Measurements from ENCODE around the gene MAU2. TPM values are rescaled to one million over a fixed set of nuclear protein-coding genes. Genes with fewer than 3 reads are reported as not detected.
"Not testable (repeated sequence)": the region's sequence is repeated elsewhere in the genome, so short reads cannot be mapped to it uniquely, and the experiment has no call there.

Gene MAU2
- total RNA-seq, 1 donor from 2014 or later, result 40.8 TPM

DNA sequence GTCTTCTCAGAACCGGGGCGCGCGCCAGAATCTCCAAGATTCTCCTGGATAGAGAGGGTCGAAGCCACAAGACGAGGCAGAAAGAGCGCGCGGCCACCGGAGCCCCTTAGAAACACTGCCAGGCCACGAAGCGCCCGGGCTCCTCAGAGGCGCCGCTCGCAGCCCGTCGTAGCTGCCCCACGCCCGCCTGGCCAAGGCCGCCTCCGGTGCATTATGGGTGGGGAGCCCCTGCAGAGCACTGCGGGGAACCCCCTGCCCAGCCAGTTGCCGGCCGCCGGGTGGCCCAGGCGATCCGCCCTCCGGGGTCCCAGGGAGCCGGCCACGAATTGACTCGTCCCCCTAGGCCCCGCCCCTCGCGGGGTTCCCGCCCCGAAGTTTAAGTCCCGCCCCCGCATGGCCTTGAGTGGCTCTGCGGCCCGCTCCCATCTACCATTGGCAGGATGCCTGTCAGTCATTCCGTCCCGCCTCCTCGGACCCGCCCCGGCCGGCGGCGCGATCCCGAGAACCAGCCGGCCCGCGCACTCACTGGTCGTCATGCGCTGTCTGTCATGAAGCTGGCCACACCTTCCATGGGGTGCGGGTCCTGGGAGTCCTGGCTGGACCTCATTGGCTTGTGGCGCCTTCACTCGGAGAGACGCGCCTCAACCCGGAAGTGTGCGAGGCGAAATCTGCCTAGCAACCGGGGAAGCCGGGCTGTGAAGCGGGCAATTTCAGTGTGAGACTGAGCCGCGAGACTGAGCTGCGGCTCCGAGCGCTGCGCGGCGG is 64.7 kb downstream of the MAU2 start:
- peak; percentile 100 for DNase-seq

DNA sequence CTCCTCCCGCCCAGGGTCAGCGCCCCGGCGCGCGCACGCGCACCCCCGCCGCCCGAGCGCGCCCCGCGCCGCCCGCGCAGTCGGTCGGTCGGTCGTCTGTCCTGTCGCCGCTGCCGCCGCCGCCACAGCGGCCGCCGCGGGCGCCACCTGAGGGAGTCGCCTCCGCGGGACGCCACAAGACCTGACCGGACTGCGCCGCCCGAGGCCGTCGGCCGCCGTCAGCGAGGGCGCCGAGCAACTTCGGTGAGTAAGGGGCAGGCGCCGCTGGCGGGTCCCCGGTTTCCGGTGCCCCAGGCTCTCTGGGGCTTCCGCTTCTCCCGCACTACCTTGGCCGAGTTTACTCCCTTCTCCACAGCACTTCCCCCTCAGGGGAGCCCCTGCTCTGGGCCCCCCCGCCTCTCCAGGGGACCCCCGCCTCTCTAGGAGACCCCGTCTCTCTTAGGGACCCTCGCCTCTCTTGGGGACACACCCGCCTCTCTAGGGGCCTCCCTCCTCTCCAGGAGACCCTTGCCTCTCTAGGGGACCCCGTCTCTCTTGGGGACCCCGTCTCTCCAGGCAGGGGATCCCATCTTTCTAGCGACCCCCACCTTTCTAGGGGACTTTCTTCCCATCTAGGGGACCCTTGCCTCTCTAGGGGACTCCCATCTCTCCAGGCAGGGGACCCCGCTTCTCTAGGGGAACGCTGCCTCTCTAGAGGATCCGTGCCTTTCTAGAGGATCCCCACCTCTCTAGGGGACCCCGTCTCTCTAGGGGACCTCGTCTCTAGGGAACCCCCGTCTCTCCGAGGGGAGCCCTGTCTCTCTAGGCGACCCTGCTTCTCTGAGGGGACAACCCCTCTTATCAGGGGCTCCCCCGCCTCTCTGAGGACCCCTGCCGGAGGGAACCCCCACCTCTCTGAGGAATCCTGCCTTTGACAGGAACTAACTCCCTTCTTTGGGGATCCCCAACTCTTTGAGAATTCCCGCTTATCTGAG is 65.6 kb downstream of the MAU2 start:
- no peak for DNase-seq

DNA sequence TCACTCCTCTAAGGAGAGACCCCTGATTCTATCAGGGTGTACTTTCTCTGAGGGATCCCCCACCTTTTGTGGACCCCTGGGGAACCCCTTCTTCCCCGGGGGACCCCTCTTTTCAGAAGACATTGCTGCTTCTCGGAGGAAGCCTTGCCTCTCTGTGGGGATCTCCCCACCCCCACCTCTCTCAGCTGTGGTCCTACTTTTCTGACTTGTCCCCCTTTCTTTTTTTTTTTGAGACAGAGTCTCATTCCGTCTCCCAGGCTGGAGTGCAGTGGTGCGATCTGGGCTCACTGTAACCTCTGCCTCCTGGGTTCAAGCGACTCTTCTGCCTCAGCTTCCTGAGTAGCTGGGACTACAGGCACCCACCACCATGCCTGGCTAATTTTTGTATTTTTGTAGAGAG is 66.5 kb downstream of the MAU2 start:
- no peak for DNase-seq

DNA sequence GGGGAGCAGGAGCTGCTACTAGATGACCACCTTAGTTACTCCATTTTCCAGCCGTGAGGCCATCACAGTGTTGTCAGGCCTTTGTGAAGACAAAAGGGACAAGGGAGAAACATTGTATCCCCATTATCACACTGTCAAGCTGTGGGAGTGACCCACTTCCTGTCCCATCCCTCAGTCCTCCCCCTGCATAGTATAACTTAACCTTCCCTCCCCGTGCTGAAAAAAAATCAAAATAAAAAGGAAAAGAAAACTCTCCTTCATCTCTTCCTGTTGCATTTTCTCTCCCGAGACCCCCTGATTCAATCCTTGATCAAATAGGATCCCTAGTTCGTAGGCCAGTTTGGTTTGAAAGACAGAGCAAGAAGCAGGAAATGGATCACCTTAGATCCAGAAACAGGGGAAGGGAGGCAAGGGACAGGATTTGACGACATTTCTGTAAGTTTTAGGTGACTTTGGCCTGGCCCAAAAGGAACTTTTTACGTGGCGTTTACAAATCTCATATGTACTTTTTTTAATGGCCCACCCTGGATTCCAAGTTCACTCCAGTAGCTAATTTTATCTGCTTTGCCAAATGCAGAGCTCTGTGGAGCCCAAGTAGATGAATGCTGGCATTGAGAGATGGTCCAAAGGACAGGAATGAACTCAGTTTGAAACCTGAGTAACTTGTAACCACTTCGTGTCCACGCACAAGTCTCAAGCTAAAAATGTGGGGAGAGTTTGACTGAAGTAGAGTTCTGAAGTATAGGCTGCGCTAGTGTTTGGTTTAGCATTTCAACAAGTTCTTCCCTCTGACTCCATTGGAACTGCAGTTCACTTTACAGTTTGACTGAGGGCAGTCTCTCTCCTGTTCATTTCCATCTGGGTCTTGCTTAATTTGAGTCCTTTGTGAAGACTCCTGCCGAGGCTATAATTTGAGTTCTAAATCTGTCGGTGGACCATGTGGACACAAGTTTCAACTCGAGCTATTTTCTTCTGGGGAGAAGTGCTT is 68.2 kb downstream of the MAU2 start:
- no peak for DNase-seq

GRCh38 chr19:19389683-19390082 is 69.1 kb downstream of the MAU2 start:
- DNase-seq, result not testable (repeated sequence)

DNA sequence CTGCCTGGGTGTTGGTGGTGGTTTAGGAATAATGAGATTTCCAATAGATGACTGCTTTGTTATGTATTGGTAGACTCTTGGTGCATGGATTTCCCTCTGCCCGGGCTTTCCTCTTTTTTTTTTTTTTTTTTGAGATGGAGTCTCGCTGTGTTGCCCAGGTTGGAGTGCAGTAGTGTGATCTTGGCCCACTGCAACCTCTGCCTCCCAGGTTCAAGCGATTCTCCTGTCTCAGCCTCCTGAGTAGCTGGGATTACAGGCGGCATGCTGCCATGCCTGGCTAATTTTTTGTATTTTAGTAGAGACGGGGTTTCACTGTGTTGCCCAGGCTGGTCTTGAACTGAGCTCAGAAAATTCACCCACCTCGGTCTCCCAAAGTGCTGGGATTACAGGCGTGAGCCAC is 73.7 kb downstream of the MAU2 start:
- DNase-seq, result not testable (repeated sequence)

DNA sequence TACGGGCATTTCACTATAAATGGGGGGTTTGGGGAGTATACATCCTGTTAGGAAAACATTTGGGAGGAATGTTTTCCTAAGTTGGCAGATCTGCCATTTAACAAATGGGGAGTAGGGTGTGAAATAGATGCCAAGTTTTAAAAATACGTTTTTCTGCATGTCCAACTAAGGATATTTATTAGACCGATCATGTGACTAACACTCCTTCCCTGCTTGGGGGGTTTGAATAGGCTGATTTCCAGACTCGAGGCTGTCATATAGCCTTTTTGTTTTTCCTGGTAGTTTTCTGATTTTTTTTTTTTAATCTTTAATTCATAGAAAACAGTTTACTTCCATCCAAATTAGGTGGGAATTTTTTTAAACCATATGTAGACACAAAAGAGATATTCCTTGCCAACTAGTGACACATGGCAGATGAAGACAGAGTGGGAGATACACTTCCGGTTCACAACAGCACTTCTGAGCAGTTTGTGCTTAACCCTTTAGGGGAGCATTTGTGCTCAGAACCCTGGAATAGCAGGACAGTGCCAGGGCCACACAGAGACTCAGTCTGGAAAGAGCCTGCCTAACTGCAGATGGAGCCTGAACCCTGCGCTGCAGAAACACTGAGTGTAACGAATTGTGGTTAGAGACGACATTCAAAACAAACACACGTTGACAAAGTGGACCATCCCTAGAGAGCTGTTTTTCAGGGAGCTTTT is 79.3 kb downstream of the MAU2 start:
- peak; percentile 54 for DNase-seq

- no peak for DNase-seq
Observed at GRCh38 chr19:19402656-19403372, 82.2 kb downstream of the MAU2 start.

DNA sequence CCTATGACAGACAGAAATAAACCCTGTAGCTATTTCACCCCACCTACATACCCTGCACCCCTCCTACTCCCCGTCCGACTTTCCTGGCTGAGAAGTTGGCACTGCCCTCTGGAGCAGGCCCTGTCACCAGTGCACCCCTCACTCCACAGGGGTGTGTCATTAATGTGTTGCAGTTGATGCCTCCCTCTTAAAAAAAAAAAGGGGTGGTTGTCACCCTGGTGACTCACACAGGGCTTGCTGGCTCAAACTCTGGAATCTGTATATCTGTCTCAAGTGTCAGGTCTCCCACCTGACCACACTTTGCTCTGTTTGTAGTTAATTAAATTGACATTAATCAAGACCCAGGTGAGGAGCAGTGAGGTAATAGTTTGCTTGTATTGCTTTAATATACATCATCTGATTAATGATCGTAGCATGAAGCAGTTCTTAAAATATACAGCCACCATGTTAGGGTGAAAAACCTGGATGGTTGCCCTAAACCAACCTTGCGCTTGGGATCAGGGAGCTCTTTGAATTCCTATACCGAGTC is 82.8 kb downstream of the MAU2 start:
- no peak for DNase-seq

DNA sequence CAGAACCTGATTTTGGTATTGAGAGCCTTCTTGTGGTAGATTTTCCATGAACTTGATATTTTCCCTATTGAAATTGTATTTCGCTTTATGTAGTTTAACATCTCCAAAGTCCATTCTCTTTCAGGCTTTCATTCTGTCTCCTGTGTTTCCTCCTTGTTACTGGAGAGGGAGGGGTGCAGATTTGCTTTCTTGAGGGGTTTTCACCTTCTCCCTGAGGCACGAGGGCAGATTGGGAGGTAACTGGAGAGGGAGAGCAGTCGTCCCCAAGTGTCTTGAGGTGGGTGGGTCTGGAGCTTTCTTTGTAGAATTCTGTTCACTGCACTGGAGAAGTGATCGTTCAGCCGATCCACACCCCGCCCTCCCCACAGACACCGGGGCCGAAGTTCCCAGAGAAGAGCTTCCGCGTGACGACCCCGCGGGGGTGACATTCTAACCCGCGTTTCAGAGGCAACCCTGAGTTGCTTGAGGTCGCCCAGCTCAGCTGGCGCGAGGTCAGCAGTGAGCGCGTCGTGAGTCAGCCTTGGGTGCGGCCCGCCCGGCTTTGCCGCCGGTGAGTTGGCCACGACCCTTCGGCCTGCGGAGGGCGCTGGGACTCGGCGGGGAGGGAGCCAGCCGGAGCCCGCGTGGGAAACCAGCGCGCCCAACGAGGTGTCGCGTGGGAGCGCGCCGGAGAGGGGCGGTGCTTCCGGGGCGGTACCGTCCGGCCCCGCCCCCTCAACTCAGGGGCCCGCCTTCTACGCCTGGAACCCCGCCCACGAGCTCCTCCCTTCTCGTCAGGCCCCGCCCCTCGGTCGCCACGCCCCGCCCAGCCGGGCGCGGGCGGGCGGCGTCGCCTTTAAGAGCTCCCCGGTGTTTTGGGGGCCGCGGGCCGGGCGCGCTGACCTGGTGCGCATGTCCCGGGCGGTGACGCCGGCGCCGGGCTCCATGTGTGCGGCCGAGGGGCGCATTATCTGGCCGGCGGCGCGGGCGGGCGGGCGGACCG is 84.5 kb downstream of the MAU2 start, which contains the start of gene GATAD2A:
Gene GATAD2A (plus strand): TSS at position 797 of the 982 bp plus-strand sequence. CDS start 59,671 bp downstream, outside the sequence.
- DNase-seq, result peak; percentile 95

GRCh38 chr19:19405971-19406877 is 85.6 kb downstream of the MAU2 start:
- DNase-seq, result peak; percentile 57

- peak; percentile 74 for DNase-seq
Observed at GRCh38 chr19:19406878-19407632, 86.4 kb downstream of the MAU2 start.

DNA sequence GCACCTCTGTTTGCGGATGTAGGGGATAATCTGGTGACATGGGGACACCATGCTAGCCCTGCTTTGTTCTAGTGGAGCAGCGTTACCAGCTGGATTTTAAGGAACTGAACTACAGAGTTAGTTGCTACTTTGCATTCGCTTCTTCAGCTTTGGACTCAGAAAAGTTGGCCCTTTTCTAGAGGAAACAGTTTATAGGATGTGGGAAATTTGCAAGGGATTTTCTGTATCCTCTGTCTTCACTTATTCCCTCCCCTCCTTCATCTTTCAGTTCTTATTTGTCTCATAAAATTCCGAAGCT is 87.0 kb downstream of the MAU2 start:
- no peak for DNase-seq

Measured in dermis blood vessel endothelial cell (primary cell).